Stimulated activated CD8-positive, alpha-beta memory T cell treated with anti-CD3 and anti-CD28 coated beads, Interleukin-7, amount 100 ng/mL, for 24 hours (primary cell): ENCODE data around the gene S100A2.

Source experiments
- DNase-seq: peaks from one replicate; pipeline ENCODE4 v3.0.0-alpha.2; 2020; ENCODE audit warnings: low read depth

S100A2 gene

GRCh38 chr1:153565529-153566374, at the start of gene S100A2:
TSS of gene S100A2 (minus strand) at chr1:153565844. CDS start at chr1:153563877, 1,967 bp downstream.
- DNase-seq = no peak

GRCh38 chr1:153615406-153615805, 49.8 kb upstream of the S100A2 start:
- no peak for DNase-seq

GRCh38 chr1:153614906-153615305, 49.3 kb upstream of the S100A2 start:
- DNase-seq = no peak

- no peak for DNase-seq
Measured at GRCh38 chr1:153614189-153614900, 48.7 kb upstream of the S100A2 start.

GRCh38 chr1:153613406-153613805, 47.8 kb upstream of the S100A2 start:
- DNase-seq = no peak

GRCh38 chr1:153612755-153613331, 47.2 kb upstream of the S100A2 start, which contains the start of gene S100A16:
TSS of gene S100A16 (minus strand) at chr1:153613137. CDS start at chr1:153608151, 4,986 bp downstream.
- no peak for DNase-seq

GRCh38 chr1:153612111-153612754, 46.6 kb upstream of the S100A2 start:
- no peak for DNase-seq

- no peak for DNase-seq
Measured at GRCh38 chr1:153611356-153611755, 45.7 kb upstream of the S100A2 start.

GRCh38 chr1:153610811-153611301, 45.2 kb upstream of the S100A2 start:
- DNase-seq = no peak

- no peak for DNase-seq
Measured at GRCh38 chr1:153610334-153610733, 44.7 kb upstream of the S100A2 start.

GRCh38 chr1:153609585-153609907, 43.9 kb upstream of the S100A2 start:
- DNase-seq = no peak

- no peak for DNase-seq
Measured at GRCh38 chr1:153608742-153609584, 43.3 kb upstream of the S100A2 start.

- no peak for DNase-seq
Measured at GRCh38 chr1:153608089-153608682, 42.5 kb upstream of the S100A2 start.

- no peak for DNase-seq
Measured at GRCh38 chr1:153607381-153607780, 41.7 kb upstream of the S100A2 start.

GRCh38 chr1:153606194-153606593, 40.5 kb upstream of the S100A2 start:
- no peak for DNase-seq

- DNase-seq = no peak
Measured at GRCh38 chr1:153602749-153603148, 37.1 kb upstream of the S100A2 start.

GRCh38 chr1:153599847-153600246, 34.2 kb upstream of the S100A2 start:
- DNase-seq = no peak

- no peak for DNase-seq
Measured at GRCh38 chr1:153598309-153599172, 32.9 kb upstream of the S100A2 start.

- DNase-seq = no peak
Measured at GRCh38 chr1:153597206-153597605, 31.6 kb upstream of the S100A2 start.

GRCh38 chr1:153592748-153593147, 27.1 kb upstream of the S100A2 start:
- no peak for DNase-seq
